Activated CD4-positive, alpha-beta T cell treated with anti-CD3 and anti-CD28 coated beads, Interleukin-10, Interleukin-2, amounts not matched to agents 100 ng/mL and 50 ng/mL, durations not matched to agents 16 hours and 8 hours (primary cell): ENCODE measurements around the gene SOX4.

Experiments used
- DNase-seq: peaks from one replicate; pipeline ENCODE4 v3.0.0-alpha.2; 2020

The SOX4 gene

DNA sequence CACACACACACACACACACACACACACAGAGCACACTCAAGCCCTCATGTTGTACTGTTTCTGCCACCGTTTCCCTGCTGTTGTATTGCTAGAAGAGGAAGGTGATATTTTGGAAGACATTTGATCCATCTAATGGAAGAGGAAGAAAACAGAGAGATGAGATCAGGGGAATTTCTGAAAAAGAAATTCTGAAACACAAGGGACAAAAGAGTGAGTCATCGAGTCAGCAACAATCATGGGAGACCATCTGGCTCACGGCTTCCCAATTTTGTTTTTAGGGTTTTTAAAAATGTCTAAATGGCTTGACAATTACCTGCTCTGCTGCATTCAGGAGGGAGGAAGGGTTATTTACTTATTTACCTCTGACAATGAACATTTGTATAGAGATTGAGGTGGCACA, 22.0 kb downstream of the SOX4 start:
- no peak for DNase-seq

DNA sequence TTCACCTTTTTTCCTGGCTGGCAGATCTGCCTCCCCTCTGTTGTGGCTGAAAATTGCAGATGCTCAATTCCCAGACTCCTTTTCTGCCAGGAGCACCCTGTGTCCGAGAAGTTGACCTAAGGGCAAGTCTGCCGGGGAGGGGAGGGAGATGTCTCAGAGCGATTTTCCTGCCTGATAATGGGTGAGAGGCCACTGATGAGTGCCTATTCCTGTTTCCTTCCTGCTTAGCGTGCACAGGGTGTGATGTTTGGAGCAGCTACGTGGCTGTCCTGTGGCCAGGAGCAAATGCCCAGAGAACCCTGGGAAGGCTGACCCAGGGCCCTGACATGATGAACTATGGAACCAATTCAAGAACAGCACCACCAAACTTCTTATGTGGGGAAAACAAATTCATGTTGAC, 22.5 kb downstream of the SOX4 start:
- no peak for DNase-seq

DNA sequence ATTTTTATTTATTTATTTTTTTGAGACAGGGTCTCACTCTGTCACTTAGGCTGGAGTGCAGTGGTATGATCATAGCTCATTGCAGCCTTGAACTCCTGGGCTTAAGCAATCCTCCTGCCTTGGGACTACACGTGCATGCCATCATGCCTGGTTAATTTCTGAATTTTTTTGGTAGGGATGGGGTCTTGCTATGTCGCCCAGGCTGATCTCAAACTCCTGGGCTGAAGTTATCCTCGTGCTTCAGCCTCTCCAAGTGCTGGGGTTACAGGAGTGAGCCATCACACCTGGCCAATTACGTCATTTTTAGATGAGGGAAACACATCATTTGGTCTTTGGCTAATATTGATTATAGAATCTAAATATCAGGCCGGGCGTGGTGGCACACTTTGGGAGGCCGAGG, 32.1 kb downstream of the SOX4 start:
- no peak for DNase-seq

DNA sequence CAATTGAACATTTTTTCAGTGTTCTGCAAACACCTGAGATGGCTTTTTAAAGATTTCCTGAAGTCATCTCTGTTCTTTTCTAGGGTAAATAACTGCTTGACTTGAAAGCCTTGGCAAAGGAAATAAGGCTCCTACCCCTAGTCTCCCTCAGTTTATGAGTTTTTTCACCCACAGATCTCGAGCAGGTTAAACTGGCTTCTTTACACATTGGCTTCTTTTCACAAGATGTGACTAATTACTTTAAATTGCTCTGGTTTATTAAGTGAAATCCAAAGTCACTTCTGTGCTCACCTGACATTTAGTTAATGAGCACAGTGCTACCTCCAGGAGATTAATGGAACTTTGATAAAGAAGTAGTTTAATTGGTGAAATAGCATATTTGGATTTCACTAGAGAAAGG, 33.2 kb downstream of the SOX4 start:
- no peak for DNase-seq

DNA sequence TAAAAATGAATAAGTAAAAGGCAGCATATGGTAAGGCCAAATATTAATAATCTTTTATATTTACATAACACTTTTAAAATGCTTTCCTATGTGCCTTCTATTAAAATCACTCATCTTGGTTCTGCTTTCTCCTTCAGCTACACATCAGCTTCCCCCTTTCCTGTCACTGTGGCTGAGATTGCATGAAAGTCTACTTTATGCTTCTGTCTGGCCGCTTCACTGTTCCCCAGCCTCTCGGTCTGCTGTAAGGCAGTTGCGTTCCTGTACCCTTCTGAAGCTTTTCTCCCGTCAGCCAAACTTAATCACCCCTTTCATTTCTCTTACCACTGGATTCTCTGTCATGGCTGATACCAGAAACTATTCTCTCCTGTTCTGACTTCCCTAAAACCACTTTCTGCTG, 34.6 kb downstream of the SOX4 start:
- no peak for DNase-seq

DNA sequence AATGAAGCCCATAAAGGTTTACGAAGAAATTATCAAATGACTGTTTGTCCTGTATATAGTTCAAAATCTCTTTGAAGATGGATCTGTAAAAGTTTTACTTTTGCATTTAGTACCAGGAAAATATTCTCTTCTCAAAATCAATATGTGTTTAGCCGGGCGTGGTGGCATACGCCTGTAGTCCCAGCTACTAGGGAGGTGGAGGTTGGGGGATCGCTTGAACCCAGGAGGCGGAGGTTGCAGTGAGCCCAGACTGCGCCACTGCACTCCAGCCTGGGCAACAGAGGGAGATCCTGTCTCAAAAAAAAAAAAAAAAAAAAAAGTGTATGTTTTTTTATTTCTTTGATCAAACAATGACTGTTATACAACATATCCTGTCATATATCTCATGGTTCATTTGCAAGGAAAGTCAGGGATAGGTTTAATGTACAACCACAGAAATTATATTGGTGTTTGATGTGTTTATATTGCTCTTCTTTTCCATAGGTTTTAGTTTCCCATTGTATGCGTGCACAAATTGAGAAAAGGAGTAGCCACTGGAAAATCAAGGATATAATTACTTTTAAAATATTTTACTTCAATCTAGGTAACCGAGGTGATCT, 40.1 kb downstream of the SOX4 start:
- no peak for DNase-seq

DNA sequence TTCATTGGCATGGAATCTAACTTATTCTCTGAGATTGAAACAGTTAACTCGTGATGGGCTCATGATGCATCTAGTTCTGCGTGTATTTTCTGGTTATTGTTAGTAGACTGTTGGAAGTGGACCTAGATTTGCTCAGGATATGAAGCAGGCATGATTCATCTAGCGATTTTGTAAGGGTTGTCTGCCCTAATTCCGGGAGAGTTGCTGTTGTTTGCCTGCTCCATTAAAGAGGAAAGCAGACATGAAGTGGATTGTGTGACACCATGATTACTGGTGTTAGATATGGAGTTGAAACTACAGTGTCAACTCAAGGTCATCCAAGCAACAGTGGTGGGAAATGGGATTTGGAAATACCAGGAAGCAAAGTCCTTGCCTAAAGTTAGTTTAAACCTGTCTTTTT, 41.0 kb downstream of the SOX4 start:
- no peak for DNase-seq

DNA sequence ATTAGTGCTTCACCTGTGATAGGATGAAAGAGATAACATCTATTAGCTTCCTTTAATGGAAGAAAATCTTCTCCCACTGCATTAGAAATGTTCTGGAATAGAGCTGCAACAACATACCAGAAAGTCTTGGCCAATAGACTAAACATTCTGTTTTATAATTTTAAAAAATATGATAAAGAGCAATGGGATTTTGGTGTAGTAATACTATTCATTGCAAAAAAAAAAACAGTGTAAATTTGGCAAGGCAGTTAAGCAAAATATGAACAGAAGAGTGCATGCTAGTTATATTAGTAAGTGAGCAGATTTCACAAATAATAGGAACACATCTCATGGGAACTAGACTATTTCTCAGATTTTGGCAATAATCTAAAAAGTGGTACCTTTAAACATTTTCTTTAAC, 43.3 kb downstream of the SOX4 start:
- DNase-seq = no peak

DNA sequence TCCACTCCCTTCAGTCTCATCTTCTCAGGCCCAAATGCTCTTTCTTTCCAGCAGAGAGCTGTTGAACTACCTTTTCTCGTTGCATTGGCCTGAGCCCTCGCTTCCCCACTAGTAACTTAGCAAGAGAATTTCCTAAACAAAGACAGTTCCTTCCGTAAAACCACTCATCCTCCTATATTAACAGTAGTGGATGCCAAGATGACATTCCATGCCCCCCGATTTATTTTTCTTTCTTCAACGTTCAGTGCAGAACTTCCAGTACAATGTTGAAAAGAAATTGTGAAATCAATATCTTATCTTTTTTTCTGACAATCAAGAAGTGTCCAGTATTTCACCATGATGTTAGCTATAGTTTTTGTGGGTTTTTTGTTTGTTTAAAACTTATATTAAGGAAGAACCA, 45.8 kb downstream of the SOX4 start:
- no peak for DNase-seq
